ENCODE data around the gene SPART.

SPART gene, protein sequence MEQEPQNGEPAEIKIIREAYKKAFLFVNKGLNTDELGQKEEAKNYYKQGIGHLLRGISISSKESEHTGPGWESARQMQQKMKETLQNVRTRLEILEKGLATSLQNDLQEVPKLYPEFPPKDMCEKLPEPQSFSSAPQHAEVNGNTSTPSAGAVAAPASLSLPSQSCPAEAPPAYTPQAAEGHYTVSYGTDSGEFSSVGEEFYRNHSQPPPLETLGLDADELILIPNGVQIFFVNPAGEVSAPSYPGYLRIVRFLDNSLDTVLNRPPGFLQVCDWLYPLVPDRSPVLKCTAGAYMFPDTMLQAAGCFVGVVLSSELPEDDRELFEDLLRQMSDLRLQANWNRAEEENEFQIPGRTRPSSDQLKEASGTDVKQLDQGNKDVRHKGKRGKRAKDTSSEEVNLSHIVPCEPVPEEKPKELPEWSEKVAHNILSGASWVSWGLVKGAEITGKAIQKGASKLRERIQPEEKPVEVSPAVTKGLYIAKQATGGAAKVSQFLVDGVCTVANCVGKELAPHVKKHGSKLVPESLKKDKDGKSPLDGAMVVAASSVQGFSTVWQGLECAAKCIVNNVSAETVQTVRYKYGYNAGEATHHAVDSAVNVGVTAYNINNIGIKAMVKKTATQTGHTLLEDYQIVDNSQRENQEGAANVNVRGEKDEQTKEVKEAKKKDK

DNA sequence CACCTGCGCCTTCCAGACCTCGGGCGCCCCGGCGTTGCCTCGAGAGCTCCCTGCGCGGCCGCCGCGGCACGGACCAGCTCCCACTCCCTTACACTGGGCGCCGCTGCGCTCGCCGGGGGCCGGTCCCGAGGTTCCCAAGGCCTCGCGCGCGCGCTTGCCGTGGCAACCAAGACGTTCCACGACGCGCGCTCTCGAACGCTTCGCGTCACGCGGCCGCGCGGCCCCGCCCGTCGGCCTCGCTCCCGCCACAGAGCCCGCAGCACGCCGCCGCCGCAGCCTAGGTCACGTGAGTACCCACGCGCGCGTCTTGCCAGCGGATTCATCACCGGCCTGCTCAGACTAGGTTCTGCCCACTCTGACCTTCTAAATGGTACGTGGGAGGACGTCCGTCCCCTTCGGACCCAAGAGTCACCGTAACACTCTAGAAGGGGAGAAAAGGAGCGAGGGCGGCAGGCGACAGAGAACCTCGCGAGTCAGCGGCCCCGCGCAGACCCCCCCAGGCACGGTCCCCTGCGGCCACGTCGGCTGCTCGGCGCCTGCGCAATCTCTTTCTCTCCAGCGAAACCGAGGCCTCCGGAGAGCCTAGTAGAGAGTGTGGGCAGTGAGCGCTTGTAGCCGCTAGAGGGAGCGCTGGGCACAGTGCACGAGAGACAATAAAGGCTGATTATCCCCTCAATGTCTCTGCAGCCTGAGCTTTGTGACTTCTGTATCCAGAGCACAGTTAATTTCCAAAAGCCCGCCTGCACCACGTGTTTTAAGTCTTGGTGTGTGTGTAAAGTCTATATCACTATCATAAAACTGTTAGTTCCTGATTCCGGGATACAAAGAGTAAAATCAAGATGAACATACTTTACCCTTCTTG lies at the start of gene SPART:
TSS of gene SPART (minus strand) at position 173 of the 862 bp plus-strand sequence. CDS start 10,564 bp downstream, outside the sequence.
- peak; percentile 70 to 77 for DNase-seq (ENCODE audit: low read depth in 1 of 2, low spot score in 1 of 2)

DNA sequence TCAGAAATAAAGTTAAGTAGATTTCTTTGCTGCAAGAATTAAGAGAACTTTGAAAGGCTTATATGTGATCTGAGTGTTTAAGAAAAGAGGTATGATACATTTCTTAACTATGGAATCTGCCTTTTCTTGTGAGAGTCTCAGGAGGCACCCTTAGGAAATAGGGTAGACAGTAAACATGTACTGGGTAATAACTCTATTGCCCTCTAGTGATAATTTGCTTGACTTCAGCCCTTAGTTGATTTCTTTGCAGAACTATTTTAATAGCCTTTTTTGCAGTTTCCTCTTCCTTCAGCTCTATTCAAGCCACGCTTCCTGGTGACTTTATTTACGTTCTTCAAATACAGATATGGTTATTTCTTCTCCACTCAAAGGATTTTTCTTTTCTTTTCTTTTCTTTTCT lies 49.1 kb upstream of the SPART start:
- DNase-seq (ENCODE audit: low read depth in 1 of 2, low spot score in 1 of 2) = no peak

DNA sequence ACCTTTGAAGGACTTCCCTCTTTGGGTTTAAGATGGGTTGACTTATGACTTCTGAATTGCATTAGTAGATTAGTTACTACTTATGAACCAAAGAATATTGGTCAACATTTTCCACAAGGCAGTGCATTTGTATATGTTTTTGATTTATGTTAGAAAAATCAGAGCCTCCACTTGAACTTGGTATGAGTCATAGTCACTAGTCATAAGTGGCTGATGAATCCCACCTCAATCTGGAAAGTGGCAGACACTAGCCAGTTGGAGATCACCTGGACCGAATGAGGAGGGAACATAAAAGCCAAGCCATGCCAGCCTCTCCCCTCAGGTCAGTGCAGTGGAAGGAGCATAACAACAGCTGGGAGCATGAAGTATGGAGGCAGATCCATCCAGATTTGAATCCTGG lies 39.3 kb upstream of the SPART start:
- DNase-seq (ENCODE audit: low read depth in 1 of 2, low spot score in 1 of 2) = no peak

DNA sequence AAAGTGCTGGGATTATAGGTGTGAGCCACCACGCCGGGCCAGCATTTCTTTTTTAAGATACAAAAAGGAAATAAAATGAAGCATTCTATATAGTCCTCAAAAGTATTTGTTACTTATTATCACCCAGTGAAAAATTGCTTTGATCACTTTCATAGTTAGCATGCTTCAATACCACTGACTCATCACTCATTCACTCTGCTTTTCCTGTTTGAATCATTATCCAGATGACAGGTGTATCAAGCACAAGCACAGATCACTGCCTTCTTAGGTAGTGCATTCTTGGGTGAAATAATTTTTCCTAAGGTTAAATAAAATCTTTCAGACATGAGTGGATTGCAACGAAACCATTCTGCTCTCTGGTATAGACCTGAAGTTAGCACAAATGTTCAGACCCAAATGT lies 35.8 kb upstream of the SPART start:
- DNase-seq (ENCODE audit: low read depth in 1 of 2, low spot score in 1 of 2) = no peak

DNA sequence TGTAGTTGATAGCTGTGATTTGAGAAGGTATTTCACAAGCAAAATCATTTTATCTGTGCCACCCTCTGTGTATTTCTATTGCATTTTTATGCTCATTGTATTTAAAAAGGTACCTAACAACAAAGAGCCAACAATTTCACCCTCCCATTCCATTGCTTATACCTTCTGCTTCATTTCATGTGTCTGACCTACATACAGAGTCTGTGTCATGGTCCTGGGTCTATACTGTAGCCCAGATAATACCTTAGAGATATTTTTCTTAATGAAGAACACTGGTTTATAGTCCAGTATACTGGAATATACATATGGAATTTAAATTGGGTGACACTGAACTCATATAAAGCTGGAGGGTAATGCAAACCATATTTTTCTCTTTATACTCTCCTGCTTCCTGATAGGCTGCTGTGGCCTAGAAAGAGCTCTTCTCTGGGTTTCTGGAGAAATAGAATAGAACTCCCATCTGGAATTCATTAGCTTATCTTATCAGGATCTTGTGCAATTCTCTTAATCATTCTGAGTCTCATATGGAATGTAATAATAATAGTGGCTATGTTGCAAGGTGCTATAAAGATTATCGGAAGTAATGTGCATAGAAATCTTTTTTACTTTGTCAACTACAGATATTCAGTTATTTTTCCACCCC lies 31.8 kb upstream of the SPART start:
- no peak for DNase-seq (ENCODE audit: low read depth in 1 of 2, low spot score in 1 of 2)

DNA sequence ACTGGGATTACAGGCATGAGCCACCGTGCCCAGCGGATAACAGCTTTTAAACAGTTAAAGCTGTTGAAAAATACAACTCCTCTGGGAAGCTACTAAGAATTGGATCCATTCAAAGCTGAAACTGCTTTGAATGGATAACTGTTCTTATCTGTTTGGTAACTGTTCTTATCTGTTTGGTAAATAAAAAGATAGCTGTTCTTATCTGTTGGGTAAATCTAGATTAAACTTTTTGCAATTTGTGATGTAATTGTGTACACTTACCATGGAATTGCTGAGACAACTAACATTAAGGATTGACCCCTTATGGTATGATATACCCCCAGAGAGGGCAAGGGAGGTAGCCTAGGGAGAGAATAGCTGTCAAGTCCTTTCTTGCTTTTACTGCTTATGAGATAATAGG lies 27.9 kb upstream of the SPART start:
- DNase-seq (ENCODE audit: low read depth in 1 of 2, low spot score in 1 of 2) = no peak

DNA sequence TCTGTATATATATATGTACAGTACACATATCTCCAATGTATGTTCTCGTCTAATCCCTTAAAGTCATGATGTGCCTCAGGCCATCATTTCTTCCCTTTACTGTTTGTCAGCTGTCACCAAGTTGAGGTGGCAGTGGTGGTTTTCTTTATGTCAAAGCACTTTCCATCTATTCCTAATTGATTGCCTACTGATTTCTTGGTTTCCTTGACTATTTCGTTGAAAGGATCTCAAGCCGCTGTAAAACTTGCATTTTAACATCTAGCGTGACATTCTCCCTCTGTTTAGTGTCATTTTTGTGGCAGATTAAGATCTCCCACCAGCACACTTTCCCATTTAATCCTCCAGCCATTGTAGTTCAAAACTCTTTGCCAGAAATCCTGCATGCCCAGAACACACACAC lies 25.0 kb upstream of the SPART start:
- no peak for DNase-seq (ENCODE audit: low read depth in 1 of 2, low spot score in 1 of 2)

DNA sequence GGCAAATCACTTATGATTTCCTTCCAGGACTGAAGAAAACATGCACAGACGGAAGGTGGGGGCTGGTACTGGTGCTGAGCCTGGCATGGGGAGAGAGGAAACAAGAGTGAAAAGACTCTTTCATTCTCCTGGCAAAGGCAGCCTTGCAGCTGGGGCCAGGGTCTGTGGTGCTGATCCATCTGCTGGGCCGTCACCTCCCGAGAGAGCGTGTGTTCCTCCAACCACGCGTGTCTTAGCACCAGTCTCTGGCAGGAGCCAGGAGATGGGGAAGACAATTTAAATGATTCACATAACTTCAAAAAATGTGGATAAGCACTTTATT lies 23.9 kb upstream of the SPART start:
- no peak for DNase-seq (ENCODE audit: low read depth in 1 of 2, low spot score in 1 of 2)

DNA sequence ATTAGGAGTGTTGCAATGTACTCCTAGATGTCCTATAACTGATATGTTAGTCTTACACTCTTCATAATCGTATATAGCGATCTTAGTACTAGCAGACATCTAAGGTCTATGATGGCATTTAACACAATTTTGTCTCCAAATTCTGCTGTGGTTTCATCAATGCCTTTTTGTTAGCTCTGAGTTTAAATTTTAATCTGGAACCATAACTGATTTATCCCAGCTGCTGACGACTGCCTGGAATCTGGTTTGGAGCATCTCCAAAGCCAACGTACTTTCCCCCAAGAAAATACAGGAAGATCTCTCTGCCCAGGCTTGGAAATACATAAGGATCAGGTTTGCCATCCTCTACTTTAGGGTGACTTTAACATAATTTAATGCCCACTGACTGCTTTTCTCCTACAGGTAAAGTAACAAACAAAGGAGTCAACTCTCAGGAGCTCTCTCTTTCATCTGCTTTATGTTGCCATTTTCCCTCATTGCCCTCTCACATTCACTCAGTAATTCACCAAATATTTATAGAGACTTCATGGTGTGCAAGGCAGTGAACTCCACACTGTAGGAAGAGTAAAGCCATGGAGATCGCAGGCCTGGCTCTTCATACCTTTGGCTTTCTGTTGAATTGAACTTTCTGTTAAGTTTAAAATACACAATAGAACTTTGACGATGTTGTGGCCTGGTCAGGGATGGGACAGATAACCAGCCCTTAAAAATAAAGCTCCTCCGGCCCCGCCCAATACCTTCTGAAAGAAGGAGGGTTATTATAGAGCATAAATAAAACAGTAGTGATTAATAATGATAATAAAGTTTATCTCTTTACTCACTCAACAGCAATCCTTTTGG lies 23.3 kb upstream of the SPART start:
- DNase-seq (ENCODE audit: low read depth in 1 of 2, low spot score in 1 of 2) = no peak

DNA sequence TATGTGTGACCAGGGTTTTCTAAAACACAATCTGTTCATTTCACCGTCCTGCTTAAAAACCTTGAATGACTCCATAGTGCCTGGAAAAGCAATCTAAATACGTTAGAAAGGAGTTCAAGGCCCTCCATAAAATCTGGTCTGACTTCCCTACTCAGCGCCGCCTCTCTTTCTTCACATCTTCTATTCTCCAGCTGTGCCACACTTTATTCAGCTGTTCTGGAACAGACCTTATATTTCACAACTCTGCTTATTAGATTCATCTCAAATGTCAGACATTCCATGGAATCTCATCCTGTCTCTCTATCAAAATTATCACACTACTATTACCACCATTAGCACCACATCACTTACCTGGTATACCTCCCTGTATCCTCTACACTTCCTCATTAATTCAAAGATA lies 19.8 kb upstream of the SPART start:
- no peak for DNase-seq (ENCODE audit: low read depth in 1 of 2, low spot score in 1 of 2)

DNA sequence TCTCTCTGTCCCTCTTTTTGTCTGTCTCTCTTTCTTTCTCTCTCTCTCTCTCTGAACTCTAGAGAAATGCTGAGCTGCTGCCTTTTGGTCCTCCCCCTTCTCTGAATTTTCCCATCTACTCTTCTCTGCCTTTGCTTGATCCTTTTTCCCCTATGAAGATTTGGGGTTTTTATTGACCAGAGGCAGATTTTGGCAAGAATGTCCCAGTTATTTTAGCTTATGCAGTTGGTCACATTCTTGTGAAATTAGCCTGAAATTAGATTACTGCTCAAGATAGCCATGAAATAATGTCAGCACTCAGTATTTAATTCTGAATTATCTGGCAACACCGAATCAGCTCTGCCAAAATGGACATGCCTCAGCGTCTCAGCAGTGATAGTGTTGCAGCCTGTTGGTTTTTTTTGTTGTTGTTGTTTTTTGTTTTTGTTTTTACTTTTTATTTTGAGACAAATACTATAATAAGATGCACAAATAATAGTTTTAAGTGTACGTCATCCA lies 17.2 kb upstream of the SPART start:
- no peak for DNase-seq (ENCODE audit: low read depth in 1 of 2, low spot score in 1 of 2)

DNA sequence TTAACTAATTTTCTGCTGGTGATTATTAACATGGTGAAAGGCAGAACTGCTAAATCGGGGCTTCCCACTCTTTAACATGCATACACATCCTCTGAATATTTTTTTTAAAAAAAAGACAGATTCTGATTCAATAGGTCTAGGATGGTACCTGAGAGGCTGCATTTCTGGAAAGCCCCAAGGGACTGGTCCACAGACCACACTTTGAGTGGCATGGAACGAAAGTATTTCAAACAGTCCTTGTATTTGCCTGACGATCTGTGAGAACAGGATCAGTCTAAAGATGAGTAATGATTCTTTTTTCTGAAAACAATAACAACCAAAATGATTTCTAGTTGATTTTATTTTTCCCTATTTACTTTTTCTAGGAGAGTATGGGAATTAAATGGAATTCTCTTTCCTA lies 16.7 kb upstream of the SPART start:
- no peak for DNase-seq (ENCODE audit: low read depth in 1 of 2, low spot score in 1 of 2)

DNA sequence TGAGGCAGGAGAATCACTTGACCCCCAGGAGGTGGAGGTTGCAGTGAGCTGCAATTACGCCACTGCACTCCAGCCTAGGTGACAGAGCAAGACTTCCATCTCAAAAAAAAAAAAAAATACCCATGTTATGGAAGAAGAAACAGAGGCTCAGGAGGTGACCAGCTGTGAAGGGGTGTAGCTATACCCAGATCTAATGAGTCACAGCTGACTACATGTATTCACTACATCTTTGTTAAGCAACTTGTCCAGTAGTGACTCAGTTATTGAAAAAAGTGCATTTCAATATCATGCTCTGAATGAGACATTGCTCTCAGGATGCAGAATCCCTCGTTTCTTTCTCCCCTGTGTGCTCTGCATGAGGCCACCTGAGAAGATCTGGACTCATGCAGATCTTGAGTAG lies 16.1 kb upstream of the SPART start:
- DNase-seq (ENCODE audit: low read depth in 1 of 2, low spot score in 1 of 2) = no peak

DNA sequence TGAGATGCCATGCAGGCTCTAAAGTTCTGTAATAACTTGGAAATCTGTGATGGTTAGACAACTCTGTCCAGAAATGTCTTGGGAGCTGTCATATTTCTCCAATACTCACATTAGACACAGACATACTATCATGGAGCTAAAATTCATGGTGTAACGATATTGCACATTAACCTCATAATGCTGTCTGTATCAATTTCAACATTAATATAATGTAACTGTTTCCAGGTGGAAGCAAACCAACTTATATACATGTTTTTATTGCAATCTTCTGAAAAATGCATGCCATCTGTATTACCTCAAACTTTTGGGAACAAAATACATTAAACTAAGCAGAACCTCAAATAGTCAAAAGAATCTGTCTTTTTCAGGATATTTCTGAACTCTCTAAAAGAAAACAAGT lies 14.7 kb upstream of the SPART start:
- DNase-seq (ENCODE audit: low read depth in 1 of 2, low spot score in 1 of 2) = no peak

DNA sequence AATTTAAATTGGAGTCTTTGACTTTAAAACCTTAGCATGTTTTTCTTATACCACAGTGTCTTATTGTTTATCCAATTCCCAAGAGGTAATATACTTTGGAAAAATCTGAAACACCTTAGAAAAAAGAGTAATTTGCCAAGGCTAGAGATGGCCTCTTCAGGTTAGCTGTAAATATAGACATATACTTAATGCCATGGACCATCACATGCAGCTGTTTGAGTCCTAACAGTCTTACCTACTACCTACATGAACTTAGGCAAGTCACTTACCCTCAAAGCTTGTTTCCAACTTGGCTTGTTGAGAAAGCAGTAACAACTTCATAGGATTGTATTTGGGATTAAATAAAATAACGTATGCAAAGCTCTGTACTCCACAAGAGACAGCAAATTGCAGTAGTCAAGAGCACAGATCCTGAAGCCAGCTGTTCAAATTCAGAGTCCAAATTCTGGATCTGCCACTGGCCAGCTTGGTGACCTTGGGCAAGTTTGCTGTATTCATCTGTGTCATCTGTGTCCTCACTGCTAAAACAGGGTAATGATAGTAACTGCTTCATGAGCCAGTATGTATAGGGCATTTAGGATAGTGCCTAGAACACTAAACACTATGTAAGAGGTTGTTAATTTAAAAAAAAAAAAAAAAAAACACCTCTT lies 13.2 kb upstream of the SPART start:
- no peak for DNase-seq (ENCODE audit: low read depth in 1 of 2, low spot score in 1 of 2)

DNA sequence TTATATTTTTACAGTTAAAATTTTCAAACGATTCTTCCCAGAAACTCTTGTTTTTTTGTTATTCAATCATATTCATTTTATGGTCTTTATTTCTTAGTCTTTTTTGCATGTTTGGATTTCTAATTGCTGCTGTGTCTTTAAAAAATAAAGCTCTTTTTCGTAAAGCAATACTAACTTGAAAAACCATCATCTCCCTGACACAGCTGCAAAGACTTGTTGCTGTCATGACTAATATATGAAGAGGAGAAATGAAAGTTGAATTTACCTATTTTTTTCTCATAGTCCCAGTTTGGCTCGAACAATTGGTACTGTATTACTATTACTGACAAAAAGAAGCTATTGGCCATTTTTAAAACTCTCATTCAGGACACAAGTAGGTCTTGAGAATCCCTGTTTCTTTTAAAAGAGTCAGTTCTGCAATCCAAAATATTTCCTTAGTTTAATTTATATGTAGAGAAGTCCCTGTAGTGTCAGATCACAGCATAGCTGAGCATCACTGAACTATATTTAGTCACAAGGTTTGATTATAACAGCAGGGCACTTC lies 12.1 kb upstream of the SPART start:
- no peak for DNase-seq (ENCODE audit: low read depth in 1 of 2, low spot score in 1 of 2)

DNA sequence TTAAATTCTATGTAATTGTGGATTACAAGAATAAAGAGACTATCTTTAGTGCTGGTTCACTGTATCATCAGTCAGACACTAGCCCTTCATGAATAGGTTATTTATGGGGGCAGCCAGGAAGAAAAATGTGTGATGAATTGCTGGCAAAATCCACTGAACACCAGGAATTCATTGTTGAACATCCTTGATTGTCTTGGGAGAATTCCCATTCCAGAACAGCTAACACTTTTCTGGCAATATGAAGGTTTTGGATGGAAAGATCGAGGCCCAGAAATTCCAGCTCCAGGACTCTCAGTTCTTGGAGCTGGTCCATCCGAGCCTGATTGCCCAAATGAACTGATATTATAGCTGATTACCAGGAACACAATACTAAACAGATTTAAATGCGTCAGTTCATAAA lies 11.5 kb upstream of the SPART start:
- DNase-seq (ENCODE audit: low read depth in 1 of 2, low spot score in 1 of 2) = no peak

DNA sequence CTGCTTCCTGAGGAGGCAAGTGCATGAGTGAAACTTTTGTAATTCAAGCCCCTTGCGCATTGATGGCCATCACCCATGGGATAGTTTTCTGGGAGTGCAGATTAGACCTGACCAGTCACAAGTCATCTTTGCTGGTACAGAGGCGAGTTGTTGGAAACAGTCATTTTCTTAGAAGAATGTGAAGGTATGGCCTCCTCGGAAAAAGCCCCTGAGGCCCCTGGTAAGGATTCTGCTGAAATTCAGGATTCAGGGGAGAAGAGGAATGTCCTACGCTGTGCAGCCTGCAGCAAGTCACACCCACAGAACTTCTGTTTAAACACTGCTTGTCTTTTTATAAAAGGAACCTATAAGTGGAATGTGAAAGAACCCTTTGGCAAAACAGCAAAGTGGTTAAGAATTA lies 11.0 kb upstream of the SPART start:
- DNase-seq (ENCODE audit: low read depth in 1 of 2, low spot score in 1 of 2) = no peak

DNA sequence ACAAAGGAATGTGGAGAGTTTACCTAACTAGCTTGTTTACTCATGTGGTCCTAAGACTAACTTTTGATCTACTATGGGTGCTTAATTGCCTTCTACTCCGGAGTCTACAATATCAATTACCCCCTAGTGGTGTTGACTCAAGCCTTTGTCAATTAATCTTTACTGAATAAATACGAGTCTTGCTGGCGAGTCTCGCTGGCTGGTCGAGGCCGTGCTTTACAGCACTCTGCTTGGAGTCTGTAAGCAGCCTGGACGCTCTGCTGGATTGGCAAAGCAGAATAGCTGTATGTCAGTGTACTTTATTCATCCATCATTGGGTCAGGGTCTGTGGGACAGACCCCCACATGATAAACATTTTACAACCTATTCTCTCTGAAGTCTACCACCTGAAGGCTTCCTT lies 9.9 kb upstream of the SPART start:
- DNase-seq (ENCODE audit: low read depth in 1 of 2, low spot score in 1 of 2) = no peak

DNA sequence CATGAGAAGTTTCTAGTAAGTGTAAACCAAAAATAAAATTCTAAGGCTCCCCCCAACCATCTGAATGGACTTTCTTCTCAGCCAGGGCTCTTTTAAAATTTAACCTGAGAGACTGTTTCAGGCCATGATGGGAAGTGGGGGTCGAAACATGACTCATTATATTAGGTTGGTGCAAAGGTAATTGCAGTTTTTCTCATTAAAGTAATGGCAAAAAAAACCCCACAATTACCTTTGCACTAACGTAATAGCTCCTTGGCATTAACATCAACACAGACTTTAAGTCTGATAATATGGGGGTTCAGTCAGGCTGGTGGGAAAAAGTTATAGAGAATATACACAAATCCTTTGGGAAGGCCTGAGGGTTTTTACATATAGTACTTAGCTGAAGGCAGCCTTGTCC lies 9.4 kb upstream of the SPART start:
- no peak for DNase-seq (ENCODE audit: low read depth in 1 of 2, low spot score in 1 of 2)

Measured in stimulated activated CD4-positive, alpha-beta T cell treated with anti-CD3 and anti-CD28 coated beads, Interleukin-15, amount 100 ng/mL, for 1 hour (primary cell).